ENCODE results near the gene DDA1. TPM values are rescaled to one million over a fixed set of nuclear protein-coding genes. Genes with fewer than 3 reads are reported as not detected.

Gene DDA1
- total and polyA plus RNA-seq, 2 of the 13 experiments (the other 11 are each of a cell fraction or from before 2014, with no cell fraction given): 24.5 to 26.0 TPM

DNA sequence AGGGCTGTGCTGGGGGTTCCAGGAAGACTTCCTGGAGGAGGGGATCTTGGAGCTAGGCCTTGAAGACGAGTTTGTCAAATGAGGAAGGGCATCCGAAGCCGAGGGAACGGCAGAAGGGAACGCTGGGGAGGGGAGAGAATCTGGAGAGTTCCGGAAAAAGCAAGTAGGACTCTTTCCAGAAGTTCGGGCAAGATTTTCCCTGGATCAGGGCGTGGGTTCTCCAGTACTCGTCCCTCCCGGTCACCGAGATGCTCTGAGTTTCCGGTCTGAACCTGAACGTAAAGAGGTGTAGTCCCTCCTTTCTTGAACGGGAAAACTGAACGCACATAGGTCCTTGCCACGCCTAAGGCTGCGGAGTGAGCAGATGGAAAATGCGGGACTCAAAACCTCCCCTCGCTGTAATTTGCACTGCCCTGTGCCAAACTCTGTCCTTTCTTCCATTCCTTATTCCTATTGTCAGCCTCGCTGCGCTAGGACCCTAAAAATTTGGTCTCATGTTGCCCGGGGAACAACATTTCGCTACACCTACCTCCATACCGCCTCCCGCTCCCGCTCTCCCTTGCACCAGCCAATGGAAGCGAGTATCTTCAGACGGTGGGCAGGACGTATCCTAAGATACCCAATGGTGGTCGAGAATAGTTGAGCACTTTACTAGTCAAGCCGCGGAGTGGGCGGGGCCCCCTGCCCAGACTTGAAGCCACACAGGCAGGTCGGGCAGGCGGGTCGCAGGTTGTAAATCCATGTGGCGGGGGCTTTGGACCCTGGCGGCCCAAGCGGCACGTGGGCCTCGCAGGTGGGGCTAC lies 27.7 kb downstream of the DDA1 start, which contains the start of gene GTPBP3 (continued):
- peak; percentile 62 for TF ChIP-seq PHF5A (CRISPR knock-in tag; IDR thresholded peaks at IDR 0.05; ENCODE audit: low read depth, unreplicated experiment)
- peak; percentile 34; the same call in 1 of the 2 replicates for TF ChIP-seq FOXA3 (CRISPR knock-in tag; IDR thresholded peaks at IDR 0.05)
- peak; percentile 31; the same call in 1 of the 2 replicates for TF ChIP-seq ZNF232 (CRISPR knock-in tag; IDR thresholded peaks at IDR 0.05; ENCODE audit: borderline replicate concordance)
- no peak; the same call in 1 of the 2 replicates for TF ChIP-seq SOX5 (CRISPR knock-in tag; IDR thresholded peaks at IDR 0.05; ENCODE audit: borderline replicate concordance)
- TF ChIP-seq, protein P1, sequence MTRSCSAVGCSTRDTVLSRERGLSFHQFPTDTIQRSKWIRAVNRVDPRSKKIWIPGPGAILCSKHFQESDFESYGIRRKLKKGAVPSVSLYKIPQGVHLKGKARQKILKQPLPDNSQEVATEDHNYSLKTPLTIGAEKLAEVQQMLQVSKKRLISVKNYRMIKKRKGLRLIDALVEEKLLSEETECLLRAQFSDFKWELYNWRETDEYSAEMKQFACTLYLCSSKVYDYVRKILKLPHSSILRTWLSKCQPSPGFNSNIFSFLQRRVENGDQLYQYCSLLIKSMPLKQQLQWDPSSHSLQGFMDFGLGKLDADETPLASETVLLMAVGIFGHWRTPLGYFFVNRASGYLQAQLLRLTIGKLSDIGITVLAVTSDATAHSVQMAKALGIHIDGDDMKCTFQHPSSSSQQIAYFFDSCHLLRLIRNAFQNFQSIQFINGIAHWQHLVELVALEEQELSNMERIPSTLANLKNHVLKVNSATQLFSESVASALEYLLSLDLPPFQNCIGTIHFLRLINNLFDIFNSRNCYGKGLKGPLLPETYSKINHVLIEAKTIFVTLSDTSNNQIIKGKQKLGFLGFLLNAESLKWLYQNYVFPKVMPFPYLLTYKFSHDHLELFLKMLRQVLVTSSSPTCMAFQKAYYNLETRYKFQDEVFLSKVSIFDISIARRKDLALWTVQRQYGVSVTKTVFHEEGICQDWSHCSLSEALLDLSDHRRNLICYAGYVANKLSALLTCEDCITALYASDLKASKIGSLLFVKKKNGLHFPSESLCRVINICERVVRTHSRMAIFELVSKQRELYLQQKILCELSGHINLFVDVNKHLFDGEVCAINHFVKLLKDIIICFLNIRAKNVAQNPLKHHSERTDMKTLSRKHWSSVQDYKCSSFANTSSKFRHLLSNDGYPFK (CRISPR knock-in tag; IDR thresholded peaks at IDR 0.05; ENCODE audit: borderline replicate concordance): peak; percentile 66; the same call in 1 of the 2 replicates
- peak; percentile 89 for TF ChIP-seq ZNF564 (CRISPR knock-in tag; IDR thresholded peaks at IDR 0.05)
- TF ChIP-seq SMARCE1 (IDR thresholded peaks at IDR 0.05; ENCODE audit: borderline replicate concordance): no peak
- TF ChIP-seq ATF7-NPFF (CRISPR knock-in tag; IDR thresholded peaks at IDR 0.05; ENCODE audit: low read depth): peak; percentile 77
- peak; percentile 47; the same call in 1 of the 2 replicates for TF ChIP-seq FOXP4 (CRISPR knock-in tag; IDR thresholded peaks at IDR 0.05)
- no peak; the same call in 1 of the 2 replicates for TF ChIP-seq MIXL1 (CRISPR knock-in tag; IDR thresholded peaks at IDR 0.05)
- TF ChIP-seq SP1 (IDR thresholded peaks at IDR 0.05): no peak
- TF ChIP-seq SP1 (CRISPR knock-in tag; IDR thresholded peaks at IDR 0.05): peak; percentile 98
- TF ChIP-seq ASH2L (IDR thresholded peaks at IDR 0.05; ENCODE audit: insufficient read length, low read depth, low read length): peak; percentile 98
- TF ChIP-seq PRDM4 (CRISPR knock-in tag; IDR thresholded peaks at IDR 0.05; ENCODE audit: borderline replicate concordance): no peak
- TF ChIP-seq ARID2 (CRISPR knock-in tag; IDR thresholded peaks at IDR 0.05; ENCODE audit: borderline replicate concordance): peak; percentile 15; the same call in 1 of the 2 replicates
- no peak for TF ChIP-seq SMYD3 (CRISPR knock-in tag; IDR thresholded peaks at IDR 0.05)
- peak; percentile 26; the same call in 1 of the 2 replicates for TF ChIP-seq GATA4 (IDR thresholded peaks at IDR 0.05; ENCODE audit: borderline replicate concordance, low read depth)
- TF ChIP-seq ZC3H4 (CRISPR knock-in tag; IDR thresholded peaks at IDR 0.05; ENCODE audit: borderline replicate concordance): no peak
- no peak for TF ChIP-seq ZNF530 (CRISPR knock-in tag; IDR thresholded peaks at IDR 0.05; ENCODE audit: low read depth)
- no peak for TF ChIP-seq ZZZ3 (CRISPR knock-in tag; IDR thresholded peaks at IDR 0.05; ENCODE audit: borderline replicate concordance)
- TF ChIP-seq SP4 (CRISPR knock-in tag; IDR thresholded peaks at IDR 0.05): peak; percentile 97
- peak; percentile 44 for TF ChIP-seq ZEB1 (IDR thresholded peaks at IDR 0.05; ENCODE audit: insufficient replicate concordance, low read depth)
